Right ventricle myocardium inferior (tissue), 1 donor: ENCODE measurements around the gene CALU. TPM values are rescaled to one million over a fixed set of nuclear protein-coding genes. Genes with fewer than 3 reads are reported as not detected.

Source experiments
- ATAC-seq: fragments of 200-7000 bp; cut with Tn5 transposase; one replicate; pipeline ENCODE4 v1.9.1; 2020; ENCODE audit warnings: mild to moderate bottlenecking, moderate library complexity
- DNase-seq: peaks from one replicate; pipeline ENCODE4 v3.0.0; 2021; ENCODE audit errors: missing footprints
- intact Hi-C: fragments of 100-400 bp; cut with DNase I; formaldehyde crosslinking; loops from one replicate; pipeline ENCODE4 v1.11.0; 2022
- total RNA-seq: library from RNA; stranded (reverse); fragmentation: NEBNext Ultra II Directional; extraction: Animal tissue kit (Norgen Biotek cat#: 25700); gene quantifications from one replicate; pipeline ENCODE4 v1.2.1, GENCODE V29; 2021
- donor health status: DM: no; HTN: yes; CAD: no; lungs with severe emphysema.

CALU gene
- total RNA-seq, 1 donor from 2014 or later: 183 TPM

GRCh38 chr7:128775744-128776474, 36.8 kb downstream of the CALU start, which contains the start of gene OPN1SW:
OPN1SW (minus strand) TSS chr7:128775794; CDS start chr7:128775781, 13 bp downstream.
- ATAC-seq: no peak
- DNase-seq: no peak
- intact Hi-C loops: no loop called here

GRCh38 chr7:128777156-128778123, 38.3 kb downstream of the CALU start:
- DNase-seq (no peak), ATAC-seq (no peak)
- intact Hi-C loops: no loop called here

GRCh38 chr7:128778946-128779345, 39.8 kb downstream of the CALU start:
- DNase-seq (no peak), ATAC-seq (no peak)
- intact Hi-C loops: no loop called here

GRCh38 chr7:128781126-128781525, 42.0 kb downstream of the CALU start:
- DNase-seq: no peak
- no peak for ATAC-seq
- intact Hi-C loops: no loop called here

- ATAC-seq (no peak), DNase-seq (no peak)
- intact Hi-C loops: no loop called here
Measured at GRCh38 chr7:128781851-128782250, 42.7 kb downstream of the CALU start.

- peak; percentile 93 for ATAC-seq
- peak; percentile 89 for DNase-seq
- intact Hi-C loops: no loop called here
Measured at GRCh38 chr7:128783143-128783861, 44.1 kb downstream of the CALU start.

- ATAC-seq (no peak), DNase-seq (no peak)
- intact Hi-C loops: no loop called here
Measured at GRCh38 chr7:128785738-128786137, 46.6 kb downstream of the CALU start.

- ATAC-seq (no peak), DNase-seq (no peak)
- intact Hi-C loops: no loop called here
Measured at GRCh38 chr7:128788446-128789412, 49.6 kb downstream of the CALU start.

- DNase-seq (no peak), ATAC-seq (peak; percentile 15)
- intact Hi-C loops: loop anchor here (2.0 to 5.0 kb wide), 3 partner anchors 40 to 92 kb away; partner anchors contain the start of genes CALU and FLNC
Measured at GRCh38 chr7:128790315-128791041, 51.3 kb downstream of the CALU start.

GRCh38 chr7:128791121-128791971, 52.2 kb downstream of the CALU start, which contains the start of gene CCDC136:
CCDC136 (plus strand) TSS chr7:128791968; CDS start chr7:128792412, 444 bp downstream.
- peak; percentile 90 for DNase-seq
- intact Hi-C loops: loop anchor here (2.0 to 5.0 kb wide), 3 partner anchors 39 to 91 kb away; partner anchors contain the start of genes CALU and FLNC
- peak; percentile 90 for ATAC-seq

- ATAC-seq (no peak), DNase-seq (no peak)
- intact Hi-C loops: loop anchor here (2.0 to 5.0 kb wide), 3 partner anchors 39 to 90 kb away; partner anchors contain the start of genes CALU and FLNC
Measured at GRCh38 chr7:128791972-128792327, 52.8 kb downstream of the CALU start.

- intact Hi-C loops: loop anchor here (5.0 kb wide), 2 partner anchors 55 to 90 kb away; partner anchors contain the start of gene CALU
- ATAC-seq (no peak), DNase-seq (no peak)
Measured at GRCh38 chr7:128792471-128793180, 53.5 kb downstream of the CALU start.

GRCh38 chr7:128793181-128793547, 54.0 kb downstream of the CALU start:
- DNase-seq: no peak
- no peak for ATAC-seq
- intact Hi-C loops: loop anchor here (5.0 kb wide), 2 partner anchors 56 to 89 kb away; partner anchors contain the start of gene CALU

- ATAC-seq (no peak), DNase-seq (no peak)
- intact Hi-C loops: loop anchor here (5.0 kb wide), 2 partner anchors 57 to 88 kb away; partner anchors contain the start of gene CALU
Measured at GRCh38 chr7:128794020-128794419, 54.9 kb downstream of the CALU start.

GRCh38 chr7:128794436-128794835, 55.3 kb downstream of the CALU start:
- ATAC-seq (no peak), DNase-seq (no peak)
- intact Hi-C loops: loop anchor here (5.0 kb wide), 2 partner anchors 57 to 88 kb away; partner anchors contain the start of gene CALU
